Activated CD4-positive, alpha-beta memory T cell treated with anti-CD3 and anti-CD28 coated beads, Interleukin-2, amount 10 ng/mL, durations not matched to agents 7 days and 5 days (primary cell): ENCODE measurements around the gene FOXA2. TPM values are rescaled to one million over a fixed set of nuclear protein-coding genes. Genes with fewer than 3 reads are reported as not detected.

Experiments used
- CTCF ChIA-PET: fragments of 350-600 bp; sonication (Branson Sonifier 250); formaldehyde crosslinking; loops from one replicate; lab custom pipeline; 2021; ENCODE audit warnings: antibody characterized with exemption, inconsistent platforms; lab: Charles Lee
- POLR2A ChIA-PET: fragments of 350-600 bp; sonication (Branson Sonifier 250); formaldehyde crosslinking; loops from one replicate; lab custom pipeline; 2021; ENCODE audit warnings: antibody characterized with exemption; lab: Charles Lee
- DNase-seq: peaks from one replicate; pipeline ENCODE4 v3.0.0-alpha.2; 2020
- H3K27ac Mint-ChIP-seq: one replicate; pipeline ENCODE4 v1.8.0; 2021; ENCODE audit warnings: mild to moderate bottlenecking, mixed read lengths
- H3K27me3 Mint-ChIP-seq: one replicate; pipeline ENCODE4 v1.8.0; 2021; ENCODE audit warnings: mixed read lengths
- H3K36me3 Mint-ChIP-seq: one replicate; pipeline ENCODE4 v1.8.0; 2021; ENCODE audit warnings: low read depth, mixed read lengths
- H3K4me1 Mint-ChIP-seq: one replicate; pipeline ENCODE4 v1.8.0; 2021; ENCODE audit warnings: mixed read lengths
- H3K4me3 Mint-ChIP-seq: one replicate; pipeline ENCODE4 v1.8.0; 2021; ENCODE audit warnings: mild to moderate bottlenecking, mixed read lengths
- H3K9me3 Mint-ChIP-seq: one replicate; pipeline ENCODE4 v1.8.0; 2021; ENCODE audit warnings: mixed read lengths
- total RNA-seq, 2 experiments: library from RNA; stranded (reverse); gene quantifications; one replicate each; pipeline ENCODE4 v1.2.3, GENCODE V29; 2021

The FOXA2 gene
- total RNA-seq, 2 experiments from 2014 or later: not detected

GRCh38 chr20:22572023-22572422, 12.3 kb downstream of the FOXA2 start:
- Mint-ChIP-seq H3K27ac (no peak overlapping the region), H3K4me1 (no peaks in the 10 kb centered on the region), H3K9me3 (no peaks in the 10 kb centered on the region), H3K27me3 (peaks cover 55% of the 10 kb centered on the region), H3K36me3 (peaks cover 5% of the 10 kb centered on the region), H3K4me3 (no peak overlapping the region)
- no peak for DNase-seq
- CTCF ChIA-PET: no interaction called here
- POLR2A ChIA-PET: no interaction called here

GRCh38 chr20:22569353-22569752, 15.0 kb downstream of the FOXA2 start:
- no peak for DNase-seq
- Mint-ChIP-seq H3K27me3 (peaks cover 52% of the 10 kb centered on the region), H3K27ac (no peak overlapping the region), H3K4me3 (no peak overlapping the region), H3K9me3 (no peaks in the 10 kb centered on the region), H3K36me3 (peaks cover 3% of the 10 kb centered on the region), H3K4me1 (no peaks in the 10 kb centered on the region)
- POLR2A ChIA-PET: no interaction called here
- CTCF ChIA-PET: no interaction called here

- no peak overlapping the region for H3K4me3 Mint-ChIP-seq
- no peak for DNase-seq
- POLR2A ChIA-PET: no interaction called here
- H3K27me3 Mint-ChIP-seq: peaks cover 52% of the 10 kb centered on the region
- CTCF ChIA-PET: no interaction called here
- no peak overlapping the region for H3K27ac Mint-ChIP-seq
- peaks cover 3% of the 10 kb centered on the region for H3K36me3 Mint-ChIP-seq
- no peaks in the 10 kb centered on the region for H3K9me3 Mint-ChIP-seq
- no peaks in the 10 kb centered on the region for H3K4me1 Mint-ChIP-seq
Measured at GRCh38 chr20:22568872-22569344, 15.5 kb downstream of the FOXA2 start.

GRCh38 chr20:22567944-22568871, 16.2 kb downstream of the FOXA2 start:
- ChIA-PET POLR2A (no interaction called here), CTCF (no interaction called here)
- Mint-ChIP-seq H3K36me3 (peaks cover 3% of the 10 kb centered on the region), H3K4me1 (no peaks in the 10 kb centered on the region), H3K27me3 (peaks cover 49% of the 10 kb centered on the region), H3K4me3 (no peak overlapping the region), H3K9me3 (no peaks in the 10 kb centered on the region), H3K27ac (no peak overlapping the region)
- DNase-seq: no peak

- Mint-ChIP-seq H3K9me3 (no peaks in the 10 kb centered on the region), H3K4me1 (no peaks in the 10 kb centered on the region), H3K27ac (no peak overlapping the region), H3K27me3 (peaks cover 45% of the 10 kb centered on the region), H3K36me3 (peaks cover 3% of the 10 kb centered on the region), H3K4me3 (no peak overlapping the region)
- ChIA-PET POLR2A (no interaction called here), CTCF (no interaction called here)
- DNase-seq: no peak
Measured at GRCh38 chr20:22566876-22567658, 17.3 kb downstream of the FOXA2 start.

GRCh38 chr20:22563062-22563965, 21.1 kb downstream of the FOXA2 start:
- Mint-ChIP-seq H3K4me1 (no peaks in the 10 kb centered on the region), H3K4me3 (no peak overlapping the region), H3K27me3 (peaks cover 41% of the 10 kb centered on the region), H3K36me3 (peaks cover 3% of the 10 kb centered on the region), H3K27ac (no peak overlapping the region), H3K9me3 (no peaks in the 10 kb centered on the region)
- CTCF ChIA-PET: no interaction called here
- no peak for DNase-seq
- POLR2A ChIA-PET: no interaction called here

GRCh38 chr20:22562620-22563019, 21.8 kb downstream of the FOXA2 start:
- Mint-ChIP-seq H3K27ac (no peak overlapping the region), H3K4me1 (no peaks in the 10 kb centered on the region), H3K27me3 (peaks cover 34% of the 10 kb centered on the region), H3K36me3 (peaks cover 3% of the 10 kb centered on the region), H3K9me3 (no peaks in the 10 kb centered on the region), H3K4me3 (no peak overlapping the region)
- ChIA-PET POLR2A (no interaction called here), CTCF (no interaction called here)
- DNase-seq: no peak

GRCh38 chr20:22561965-22562577, 22.3 kb downstream of the FOXA2 start:
- Mint-ChIP-seq H3K4me3 (no peak overlapping the region), H3K36me3 (no peaks in the 10 kb centered on the region), H3K9me3 (no peaks in the 10 kb centered on the region), H3K27me3 (peaks cover 30% of the 10 kb centered on the region), H3K27ac (no peak overlapping the region), H3K4me1 (no peaks in the 10 kb centered on the region)
- ChIA-PET CTCF (no interaction called here), POLR2A (no interaction called here)
- DNase-seq: no peak

- H3K27me3 Mint-ChIP-seq: peaks cover 24% of the 10 kb centered on the region
- no peaks in the 10 kb centered on the region for H3K36me3 Mint-ChIP-seq
- H3K4me3 Mint-ChIP-seq: no peak overlapping the region
- no peak for DNase-seq
- no peaks in the 10 kb centered on the region for H3K4me1 Mint-ChIP-seq
- POLR2A ChIA-PET: no interaction called here
- no peak overlapping the region for H3K27ac Mint-ChIP-seq
- CTCF ChIA-PET: no interaction called here
- no peaks in the 10 kb centered on the region for H3K9me3 Mint-ChIP-seq
Measured at GRCh38 chr20:22560817-22561216, 23.6 kb downstream of the FOXA2 start.

GRCh38 chr20:22559711-22560318, 24.6 kb downstream of the FOXA2 start:
- no peak overlapping the region for H3K4me3 Mint-ChIP-seq
- POLR2A ChIA-PET: no interaction called here
- no peak for DNase-seq
- CTCF ChIA-PET: no interaction called here
- no peaks in the 10 kb centered on the region for H3K4me1 Mint-ChIP-seq
- H3K27ac Mint-ChIP-seq: no peak overlapping the region
- H3K36me3 Mint-ChIP-seq: no peaks in the 10 kb centered on the region
- peaks cover 24% of the 10 kb centered on the region for H3K27me3 Mint-ChIP-seq
- no peaks in the 10 kb centered on the region for H3K9me3 Mint-ChIP-seq

GRCh38 chr20:22557403-22558276, 26.7 kb downstream of the FOXA2 start:
- H3K4me1 Mint-ChIP-seq: no peaks in the 10 kb centered on the region
- no peak overlapping the region for H3K27ac Mint-ChIP-seq
- peaks cover 24% of the 10 kb centered on the region for H3K27me3 Mint-ChIP-seq
- no peak overlapping the region for H3K4me3 Mint-ChIP-seq
- DNase-seq: no peak
- H3K9me3 Mint-ChIP-seq: peaks cover 3% of the 10 kb centered on the region
- H3K36me3 Mint-ChIP-seq: no peaks in the 10 kb centered on the region
- ChIA-PET POLR2A (no interaction called here), CTCF (no interaction called here)
